GM21367 (cell line): ENCODE data around the gene CHST15.

Experiments used
- ATAC-seq: cut with Tn5 transposase; IDR thresholded peaks from one replicate; pipeline ENCODE4 v1.9.1; 2021; ENCODE audit not compliant: unreplicated experiment

Gene CHST15

DNA sequence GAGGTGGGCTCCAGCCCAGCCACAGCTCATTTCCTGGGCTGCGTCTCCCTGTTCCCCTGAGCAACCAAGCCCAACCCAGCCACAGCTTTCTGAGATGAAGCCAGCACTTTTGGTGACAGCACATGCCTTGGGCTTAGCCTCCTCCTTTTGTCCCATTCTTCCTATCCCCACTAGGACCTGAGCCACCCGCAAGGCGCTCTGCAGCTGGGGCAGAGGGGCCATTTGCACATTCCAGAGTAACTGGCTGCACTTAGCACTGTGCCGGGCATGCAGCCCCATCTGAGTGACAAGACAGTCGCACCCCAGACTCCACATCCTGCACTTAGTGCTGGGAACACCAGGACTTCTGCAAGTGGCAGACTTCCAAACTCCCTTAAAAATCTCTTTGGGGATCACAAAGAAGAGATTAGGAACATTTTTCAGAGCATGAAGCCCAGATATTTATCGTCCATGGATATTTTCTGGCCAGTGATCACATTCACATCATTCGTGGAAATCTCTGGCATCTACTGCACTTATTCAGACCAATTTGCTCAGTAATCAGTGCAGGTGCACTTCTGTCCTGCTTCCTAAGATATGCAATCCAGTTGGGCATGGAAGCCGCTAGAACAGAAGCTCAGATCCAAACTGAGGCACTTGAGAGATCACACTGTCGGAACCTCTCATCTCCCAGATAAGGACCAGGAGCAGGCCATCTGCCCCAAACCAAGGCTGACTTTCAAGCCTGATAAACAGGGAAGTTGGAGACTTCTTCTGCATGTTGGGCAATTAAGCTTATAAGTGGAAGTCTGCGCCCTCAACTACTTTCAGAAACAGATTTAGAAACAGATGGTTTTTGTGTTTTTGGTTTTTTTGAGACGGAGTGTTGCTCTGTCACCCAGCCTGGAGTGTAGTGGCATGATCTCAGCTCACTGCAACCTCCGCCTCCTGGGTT is 26.4 kb downstream of the CHST15 start:
- no peak for ATAC-seq

DNA sequence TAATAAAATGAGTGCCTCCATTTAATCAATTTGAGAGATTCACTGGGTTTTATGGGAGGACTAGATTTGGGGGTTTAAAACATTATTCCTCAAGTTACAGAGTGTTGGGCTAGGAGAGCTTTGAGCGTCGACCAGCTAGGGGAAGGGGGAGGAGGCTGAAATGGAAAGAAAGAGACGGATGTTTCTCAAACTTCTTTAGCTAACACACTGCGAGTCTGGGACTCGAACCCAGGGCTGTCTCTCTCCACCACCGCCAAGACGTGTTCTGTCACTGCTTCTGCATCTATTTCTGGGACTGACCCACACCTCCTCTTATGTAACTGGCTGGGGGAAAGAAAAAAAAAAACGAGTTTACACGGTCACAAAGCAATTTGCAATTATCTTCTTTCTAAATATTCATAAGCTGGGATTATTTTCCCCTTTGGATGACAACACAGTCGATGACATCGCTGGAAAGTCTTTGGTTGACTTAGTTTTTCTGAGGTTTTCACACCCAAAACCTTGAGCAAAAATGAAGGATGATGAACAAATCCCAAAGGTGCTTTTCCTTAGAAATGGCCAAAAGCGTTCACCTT is 27.2 kb downstream of the CHST15 start:
- no peak for ATAC-seq

DNA sequence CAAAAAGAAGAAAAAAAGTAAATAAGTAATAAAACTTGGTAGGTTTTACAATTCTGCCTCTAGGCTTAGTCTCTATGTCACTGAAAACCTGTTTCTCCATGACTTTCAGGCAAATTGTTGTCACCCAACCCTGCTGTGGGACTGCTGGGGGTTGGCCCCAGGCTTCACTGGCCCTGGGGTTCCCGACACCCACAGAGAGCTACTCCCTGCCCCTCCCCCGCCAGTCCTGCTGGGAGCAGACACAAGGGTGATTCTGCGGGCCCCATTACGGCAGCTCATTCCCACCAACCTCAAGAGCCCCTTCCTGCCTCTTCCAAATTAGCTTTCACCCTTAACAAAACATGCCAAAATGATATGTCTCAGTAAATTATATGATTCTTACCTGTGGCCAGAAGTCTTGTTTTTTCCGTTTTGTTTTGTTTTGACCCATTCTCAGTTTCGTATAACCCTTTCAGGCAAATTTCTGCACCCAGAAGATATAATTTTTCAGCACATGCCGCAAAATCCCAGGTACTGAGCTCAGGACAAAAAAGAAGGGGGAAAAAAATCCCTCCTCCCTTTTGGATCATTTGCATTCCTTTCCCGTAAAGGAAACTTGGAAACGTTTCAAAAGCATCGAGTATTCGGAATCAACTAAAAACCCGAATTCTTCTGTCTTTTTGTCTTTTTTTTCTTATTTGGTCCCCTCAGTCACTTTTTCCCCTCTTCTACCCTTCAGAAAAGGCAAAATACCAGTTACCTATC is 27.8 kb downstream of the CHST15 start:
- no peak for ATAC-seq

DNA sequence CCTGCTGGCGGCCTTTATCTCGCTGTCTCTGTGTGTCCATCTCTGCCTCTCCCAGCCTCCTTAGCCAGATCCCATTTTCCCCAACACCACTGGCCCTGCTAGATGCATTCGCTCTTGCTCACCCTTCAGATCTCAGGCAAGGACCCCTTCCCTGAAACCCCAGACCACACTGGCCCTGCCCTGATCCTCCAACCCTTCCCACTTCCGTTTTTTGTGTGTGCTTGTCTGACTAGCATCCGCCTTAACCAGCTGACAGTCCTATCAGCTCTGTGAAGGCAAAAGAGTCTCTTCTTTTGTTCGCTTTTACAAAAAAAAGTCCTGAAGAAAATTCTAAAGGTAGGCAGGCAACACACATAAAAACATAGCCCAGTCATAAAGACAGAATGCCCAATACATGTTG is 28.7 kb downstream of the CHST15 start:
- ATAC-seq: no peak

DNA sequence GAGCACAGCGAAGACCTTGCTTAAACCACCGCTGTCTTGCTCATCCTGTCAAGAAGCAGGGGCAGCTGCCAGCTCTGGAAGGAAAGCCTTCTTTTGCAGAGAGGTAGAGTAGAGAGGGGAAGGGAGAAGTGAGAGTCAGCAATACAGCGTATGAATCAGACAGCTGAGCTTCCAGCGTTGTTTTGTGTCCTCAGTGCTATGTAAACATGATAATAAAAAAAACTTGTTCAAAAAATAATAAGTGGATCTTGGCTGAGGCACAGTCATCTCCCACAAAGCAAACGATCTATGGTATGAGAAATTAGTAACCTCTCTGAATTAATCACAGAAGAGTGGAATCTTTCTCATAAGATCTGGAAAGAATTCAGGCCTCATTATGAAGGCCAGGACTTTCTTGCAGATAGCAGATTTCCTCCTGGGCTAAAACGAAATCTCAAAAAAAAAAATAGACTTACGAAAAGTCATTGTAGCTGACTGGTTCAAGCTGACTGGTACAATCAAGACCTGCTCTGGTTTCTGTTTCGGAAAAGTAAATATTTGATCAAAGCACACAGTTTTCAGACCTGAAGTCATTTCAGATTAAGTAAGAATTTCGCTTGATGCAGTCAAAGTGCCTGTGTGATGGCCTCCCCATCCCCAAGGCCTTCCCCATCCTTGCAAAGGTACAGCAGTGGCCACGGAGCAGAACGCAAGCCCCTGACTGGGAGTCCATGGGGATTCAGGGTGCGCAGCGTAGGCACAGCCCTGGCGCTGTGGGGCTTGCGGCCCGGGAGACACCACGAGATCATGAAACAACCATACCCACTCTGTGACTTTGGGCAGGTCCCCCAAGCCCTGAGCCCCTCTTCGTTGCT is 29.4 kb downstream of the CHST15 start:
- no peak for ATAC-seq

DNA sequence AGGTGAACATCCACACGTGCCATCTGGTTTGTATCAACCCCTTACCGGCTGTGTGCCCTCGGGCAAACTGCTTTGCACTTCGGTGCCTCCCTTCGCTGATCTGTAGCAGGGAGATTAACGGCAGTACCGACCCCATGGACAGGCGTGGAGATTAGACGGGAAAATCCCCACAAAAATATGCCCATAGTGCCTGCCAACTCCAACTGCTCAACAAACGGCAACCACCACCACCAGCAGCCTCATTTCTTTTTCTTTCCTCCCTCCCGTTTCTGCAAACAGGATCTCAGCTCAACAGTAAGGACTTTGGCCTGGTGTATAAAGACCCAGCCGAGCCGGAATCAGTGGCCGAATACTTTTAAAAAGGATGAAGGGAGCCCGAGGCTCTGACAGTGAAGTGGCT is 31.0 kb downstream of the CHST15 start:
- no peak for ATAC-seq

DNA sequence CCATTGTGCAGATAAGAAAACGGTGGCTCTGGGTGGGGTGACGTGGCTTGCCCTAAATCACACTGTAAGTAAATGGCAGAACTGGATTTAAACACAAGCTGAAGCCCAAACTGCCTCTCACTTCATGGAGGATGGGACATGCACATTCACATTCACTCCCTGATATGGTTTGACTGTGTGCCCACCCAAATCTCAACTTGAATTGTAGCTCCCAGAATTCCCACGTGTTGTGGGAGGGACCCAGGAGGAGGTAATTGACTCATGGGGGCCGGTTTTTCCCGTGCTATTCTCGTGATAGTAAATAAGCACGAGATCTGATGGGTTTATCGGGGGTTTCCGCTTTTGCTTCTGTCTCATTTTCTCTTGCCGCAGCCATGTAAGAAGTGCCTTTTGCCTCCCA is 32.4 kb downstream of the CHST15 start:
- ATAC-seq: no peak

DNA sequence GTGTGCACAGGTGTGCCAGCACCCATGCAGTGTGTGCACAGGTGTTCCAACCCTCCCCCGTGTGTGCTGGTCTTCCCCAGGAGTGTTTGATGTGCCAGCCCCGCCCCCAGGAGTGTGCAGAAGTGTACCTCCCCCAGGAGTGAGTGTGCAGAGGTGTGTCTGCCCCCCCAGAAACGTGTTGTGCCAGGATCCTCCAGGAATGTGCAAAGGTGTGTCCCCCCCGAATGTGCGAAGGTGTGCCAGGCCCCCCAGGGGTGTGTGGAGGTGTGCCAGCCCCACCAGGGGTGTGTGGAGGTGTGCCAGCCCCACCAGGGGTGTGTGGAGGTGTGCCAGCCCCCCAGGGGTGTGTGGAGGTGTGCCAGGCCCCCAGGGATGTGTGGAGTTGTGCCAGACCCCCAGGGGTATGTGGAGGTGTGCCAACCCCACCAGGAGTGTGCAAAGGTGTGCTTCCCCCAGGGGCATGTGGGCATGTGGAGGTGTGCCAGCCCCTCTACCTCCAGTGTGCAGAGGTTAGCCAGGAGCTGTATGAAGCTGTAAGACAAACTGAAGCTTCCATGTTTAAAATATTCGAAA is 33.2 kb downstream of the CHST15 start:
- no peak for ATAC-seq

DNA sequence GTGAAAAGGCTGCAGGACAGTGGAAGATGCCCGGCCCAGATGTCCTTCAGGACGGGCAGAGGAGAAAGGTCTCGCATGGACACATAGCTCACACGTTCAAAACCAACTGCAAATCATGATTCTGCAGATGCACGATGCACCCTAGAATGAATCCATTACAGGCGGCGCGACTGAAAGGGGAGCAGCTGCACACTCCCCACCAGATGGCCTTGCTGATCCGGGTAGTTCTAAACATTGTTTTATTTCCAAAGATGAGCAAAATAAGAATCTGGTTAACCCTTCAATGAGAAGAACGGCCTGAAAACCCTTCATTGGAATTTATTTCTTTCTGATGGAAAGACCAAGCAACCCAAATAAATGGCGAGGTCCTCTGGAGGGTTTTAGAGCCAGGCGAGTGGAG is 33.8 kb downstream of the CHST15 start:
- ATAC-seq: no peak

DNA sequence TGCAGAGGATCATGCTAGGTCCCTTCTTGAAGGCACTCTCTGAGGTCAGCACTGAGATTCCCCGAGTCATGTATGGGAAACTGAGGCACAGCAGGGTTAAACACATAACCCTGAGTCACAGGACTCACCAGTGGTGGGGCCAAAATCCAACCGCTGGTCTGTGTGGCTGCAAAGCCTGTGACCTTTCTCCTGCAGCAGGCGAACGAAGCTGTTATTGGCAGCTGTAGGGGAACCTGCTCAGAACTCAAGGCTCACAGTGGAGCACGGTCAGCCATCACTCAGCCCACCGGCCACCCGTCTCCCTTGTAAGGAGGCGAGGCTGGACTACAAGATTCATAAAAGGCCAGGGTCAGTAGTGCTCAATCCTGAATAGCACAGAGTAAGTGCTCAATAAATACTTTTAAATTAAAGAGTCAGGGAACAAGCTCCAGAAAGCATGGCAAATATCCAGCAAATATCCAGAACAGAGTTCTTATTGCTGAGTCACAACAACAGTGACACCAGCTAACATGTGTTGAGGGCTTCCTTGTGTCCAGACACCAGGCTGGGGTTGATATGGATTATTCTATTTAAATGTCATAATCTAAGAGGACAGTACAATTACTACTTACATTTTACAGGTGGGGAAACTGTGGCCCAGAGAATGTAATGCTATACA is 34.9 kb downstream of the CHST15 start:
- ATAC-seq: no peak

DNA sequence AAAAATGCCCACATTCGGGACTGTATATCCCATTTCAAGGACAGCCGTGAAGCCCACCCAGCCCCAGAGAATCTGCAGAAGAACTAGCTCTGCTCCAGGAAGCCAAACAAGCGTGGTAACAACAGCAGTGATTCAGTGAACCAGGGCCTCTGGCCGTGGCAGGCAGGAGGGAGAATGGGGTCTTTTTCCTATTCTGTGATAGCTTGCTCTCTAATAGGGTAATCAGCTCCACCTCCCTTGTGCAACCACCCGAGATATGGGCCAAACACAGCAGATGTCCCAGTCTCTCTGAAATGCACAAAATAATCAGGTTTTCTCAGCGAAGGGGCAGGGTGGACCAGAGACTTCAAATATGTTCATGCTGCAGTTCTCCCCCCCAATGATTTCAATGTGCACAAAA is 35.8 kb downstream of the CHST15 start:
- no peak for ATAC-seq

DNA sequence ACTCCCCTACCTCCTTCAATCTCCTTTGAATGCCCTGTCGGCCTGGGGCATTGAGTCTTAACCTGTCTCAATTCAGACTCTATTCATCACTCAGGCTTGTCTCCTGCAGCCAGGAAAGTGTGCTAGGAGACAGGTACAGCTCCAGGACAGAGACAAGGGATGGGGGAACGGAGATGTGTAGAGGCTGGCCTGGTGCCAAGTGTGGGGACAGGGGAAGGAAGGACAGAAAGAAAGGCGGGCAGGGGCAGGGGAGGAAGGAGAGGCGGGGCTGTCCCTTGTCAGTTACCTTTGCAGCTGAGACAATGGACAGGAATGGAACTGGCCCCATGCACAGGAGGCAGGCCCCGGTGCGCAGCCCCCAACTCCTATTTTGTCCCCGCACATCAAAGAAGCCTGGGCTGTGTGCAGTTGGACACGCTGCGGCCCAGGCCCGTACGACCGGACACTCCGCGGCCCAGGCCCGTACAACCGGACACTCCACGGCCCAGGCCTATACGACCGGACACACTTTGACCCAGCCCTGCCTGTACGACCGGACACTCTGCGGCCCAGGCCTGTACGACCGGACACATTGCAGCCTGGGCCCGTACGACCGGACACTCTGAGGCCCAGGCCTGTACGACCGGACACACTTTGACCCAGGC is 36.9 kb downstream of the CHST15 start:
- no peak for ATAC-seq

DNA sequence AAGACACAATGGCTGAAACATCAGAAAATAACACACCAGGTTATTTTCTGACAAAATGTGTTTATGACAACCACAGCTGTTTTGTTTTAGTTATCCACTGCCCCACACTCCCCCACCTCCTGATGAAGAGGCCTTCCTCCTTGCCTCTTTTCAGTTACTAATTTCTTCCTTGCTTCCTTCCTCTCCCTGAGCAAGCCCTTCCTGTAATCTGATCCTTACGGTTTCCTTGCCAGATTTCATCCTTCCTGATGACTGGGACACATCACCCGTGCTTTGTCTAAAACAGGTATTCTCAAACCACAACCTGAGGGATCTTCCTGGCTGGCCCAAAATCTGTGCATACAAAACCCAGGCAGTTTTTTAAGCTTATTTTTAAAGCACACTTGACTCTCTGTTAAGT is 39.4 kb downstream of the CHST15 start:
- no peak for ATAC-seq

DNA sequence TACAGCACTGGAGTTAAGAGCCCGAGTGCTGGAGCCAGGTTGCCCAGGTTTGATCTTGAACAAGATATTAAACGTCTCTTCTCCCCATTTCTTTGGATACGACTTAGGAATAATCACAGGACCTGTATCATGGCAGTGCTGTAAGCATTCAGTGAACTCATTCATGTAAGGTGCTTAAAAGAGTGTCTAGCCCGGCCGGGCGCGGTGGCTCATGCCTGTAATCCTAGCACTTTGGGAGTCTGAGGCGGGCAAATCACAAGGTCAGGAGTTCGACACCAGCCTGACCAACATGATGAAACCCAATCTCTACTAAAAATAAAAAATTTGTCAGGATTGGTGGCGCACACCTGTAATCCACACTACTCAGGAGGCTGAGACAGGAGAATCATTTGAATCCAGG is 40.8 kb downstream of the CHST15 start:
- ATAC-seq: no peak

DNA sequence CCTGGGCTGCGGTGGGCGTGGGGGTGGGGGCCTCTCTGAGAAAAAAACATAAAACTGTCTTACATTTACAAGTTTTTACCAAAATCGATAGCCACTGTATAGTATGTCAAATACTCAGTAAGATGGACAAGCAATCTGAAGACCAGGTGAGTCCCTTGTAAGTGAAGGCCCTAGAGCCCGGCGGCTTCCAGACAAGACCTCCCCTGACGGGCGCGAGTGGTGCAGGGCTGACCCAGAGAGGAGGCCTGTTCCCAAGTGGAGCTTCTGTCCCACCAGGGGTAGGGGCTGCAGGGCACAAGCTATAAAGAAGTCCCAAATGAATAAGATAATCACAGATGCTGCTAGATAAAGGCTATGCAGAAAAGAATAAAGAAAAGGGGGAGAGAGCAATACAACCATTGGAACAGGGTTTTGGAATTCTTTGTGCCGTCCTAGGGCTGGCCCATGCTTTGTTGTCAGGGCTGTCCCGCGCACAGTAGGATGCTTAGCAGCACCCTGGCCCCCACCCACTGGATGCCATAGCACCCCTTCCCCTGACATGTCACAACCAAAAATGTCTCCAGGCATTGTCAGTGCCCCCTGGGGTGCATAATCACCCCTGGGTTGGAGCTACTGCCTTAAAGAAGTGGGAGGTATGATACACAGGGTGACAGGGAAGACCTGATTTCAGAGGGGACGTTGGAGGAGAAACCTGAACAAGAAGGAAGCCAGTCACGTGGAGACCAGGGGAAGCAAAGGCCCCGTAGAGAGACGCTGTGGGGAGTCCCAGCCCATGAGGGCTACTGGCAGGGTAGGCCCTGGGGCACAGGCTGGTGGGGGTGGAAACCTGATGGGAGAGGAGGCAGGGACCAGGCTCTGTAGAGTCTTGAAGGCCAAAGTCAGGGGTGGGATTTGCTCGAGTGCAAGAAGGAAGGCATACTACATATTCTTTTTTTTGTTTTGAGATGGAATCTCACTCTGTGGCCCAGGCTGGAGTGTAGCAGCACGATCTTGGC is 43.1 kb downstream of the CHST15 start:
- no peak for ATAC-seq

DNA sequence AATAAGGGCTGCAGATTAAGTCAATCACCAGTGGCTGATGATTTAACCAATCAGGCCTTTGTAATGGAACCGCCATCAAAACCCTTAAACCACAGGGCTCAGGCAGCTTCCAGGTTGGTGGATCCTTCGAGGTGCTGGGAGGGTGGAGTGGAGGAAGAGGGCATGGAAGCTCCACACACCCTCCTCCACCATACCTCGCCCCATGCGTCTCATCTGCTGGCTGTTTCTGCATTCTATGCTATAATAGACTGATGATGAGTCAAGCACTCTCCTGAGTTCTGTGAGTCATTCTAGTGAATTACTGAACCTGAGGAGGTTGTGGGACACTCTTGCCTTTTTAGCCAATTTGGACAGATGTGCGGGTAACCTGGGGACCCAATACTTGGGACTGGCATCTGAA is 43.9 kb downstream of the CHST15 start:
- no peak for ATAC-seq

DNA sequence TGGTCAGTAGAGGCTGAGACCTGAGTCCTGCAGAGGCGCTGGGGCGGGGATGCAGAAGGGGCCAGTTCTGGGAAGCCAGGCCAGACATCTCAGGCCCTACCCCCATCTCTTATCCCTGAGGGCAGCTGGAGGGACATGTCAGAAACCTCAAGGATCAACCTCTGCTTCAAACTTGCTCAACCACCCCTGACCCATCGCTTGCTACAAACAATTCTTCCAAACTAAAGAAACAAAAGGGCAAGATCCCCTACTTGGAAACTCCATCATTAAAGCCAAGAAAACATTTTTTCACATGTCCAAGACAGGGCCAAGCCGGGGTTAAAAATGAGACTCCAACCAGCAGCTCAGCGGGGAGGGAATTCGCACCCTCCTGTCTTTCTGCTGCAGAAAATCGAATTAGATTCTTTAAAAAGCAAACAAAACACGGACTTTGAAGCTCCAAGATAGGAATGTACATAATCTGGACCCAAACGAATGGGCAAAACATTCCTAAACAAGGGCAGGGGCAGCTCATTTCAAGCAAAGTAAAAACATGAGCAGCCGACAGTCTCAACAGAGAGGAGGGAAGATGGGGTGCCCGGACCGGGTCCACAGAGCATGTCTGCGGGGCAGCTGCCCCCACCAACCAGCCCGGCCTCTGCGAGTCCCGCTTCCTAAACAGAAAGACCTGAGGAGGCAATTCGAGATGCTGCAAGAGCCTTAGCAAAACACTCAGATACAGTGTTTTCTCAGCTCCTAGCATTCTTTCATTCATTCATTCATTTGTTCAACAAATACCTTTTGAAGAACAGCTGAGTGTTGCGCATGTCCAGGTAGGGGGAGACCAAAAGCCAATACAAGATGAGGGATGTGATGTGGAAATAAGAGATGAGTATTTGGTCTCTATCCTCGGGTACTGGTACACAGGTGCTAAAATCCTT is 44.8 kb downstream of the CHST15 start:
- ATAC-seq: no peak
